ENCODE data around the gene CHIC1. TPM values are rescaled to one million over a fixed set of nuclear protein-coding genes. Genes with fewer than 3 reads are reported as not detected.
"Not testable (repeated sequence)": the region's sequence is repeated elsewhere in the genome, so short reads cannot be mapped to it uniquely, and the experiment has no call there.

Gene CHIC1
- total RNA-seq, 4 donors from 2014 or later: 10.5 to 14.6 (median 11.7) TPM

- Histone ChIP-seq H3K4me1 (no peaks in the 10 kb centered on the region), H3K9me3 (peaks cover 0 to 36% (median 8%) of the 10 kb centered on the region in 4 donors), H3K36me3 (no peaks in the 10 kb centered on the region), H3K27me3 (no peaks in the 10 kb centered on the region), H3K27ac (replicated peaks in 1 of 4) (no peak overlapping the region), H3K4me3 (no peak overlapping the region)
- TF ChIP-seq EP300 (IDR thresholded peaks at IDR 0.05): no peak
- TF ChIP-seq POLR2AphosphoS5 (IDR thresholded peaks at IDR 0.05): no peak
- no peak for TF ChIP-seq CTCF (IDR thresholded peaks at IDR 0.05)
- no peak for TF ChIP-seq POLR2A (IDR thresholded peaks at IDR 0.05; ENCODE audit: low read depth)
- intact Hi-C loops (cut with DNase I): no loop called here
- no peak for DNase-seq (ENCODE audit: extremely low spot score)
Observed at GRCh38 chrX:73647632-73648322, 84.8 kb downstream of the CHIC1 start.

GRCh38 chrX:73661322-73661721, 98.3 kb downstream of the CHIC1 start:
- H3K4me3 ChIP-seq; DNase-seq (ENCODE audit: extremely low spot score); H3K27me3 ChIP-seq; intact Hi-C loops (cut with DNase I); H3K27ac ChIP-seq (replicated peaks in 1 of 4); H3K4me1 ChIP-seq; H3K36me3 ChIP-seq: not testable (repeated sequence)
- 47% methylated on average over 1 of the region's 1 CpG for WGBS
- H3K9me3 ChIP-seq: peaks cover 0 to 24% (median 10%) of the 10 kb centered on the region in 4 donors

- DNase-seq (ENCODE audit: extremely low spot score): no peak
- 56% methylated on average over 4 of the region's 5 CpGs for WGBS
- TF ChIP-seq EP300 (IDR thresholded peaks at IDR 0.05): no peak
- TF ChIP-seq CTCF (IDR thresholded peaks at IDR 0.05): no peak
Observed at GRCh38 chrX:73668779-73669178, 105.8 kb downstream of the CHIC1 start.

GRCh38 chrX:73681408-73681807, 118.4 kb downstream of the CHIC1 start:
- TF ChIP-seq EP300 (IDR thresholded peaks at IDR 0.05) (no peak), POLR2A (IDR thresholded peaks at IDR 0.05; ENCODE audit: low read depth) (no peak), POLR2AphosphoS5 (IDR thresholded peaks at IDR 0.05) (no peak), CTCF (IDR thresholded peaks at IDR 0.05) (no peak)
- H3K9me3 ChIP-seq: peaks cover 0 to 12% (median 0%) of the 10 kb centered on the region in 4 donors
- H3K36me3 ChIP-seq: peaks cover 0 to 4% (median 0%) of the 10 kb centered on the region in 4 donors
- intact Hi-C loops (cut with DNase I): no loop called here
- H3K27ac ChIP-seq (replicated peaks in 1 of 4): no peak overlapping the region
- no peaks in the 10 kb centered on the region for H3K27me3 ChIP-seq
- H3K4me1 ChIP-seq: no peaks in the 10 kb centered on the region
- no peak for DNase-seq (ENCODE audit: extremely low spot score)
- H3K4me3 ChIP-seq: no peak overlapping the region

More at GRCh38 chrX:73668779-73669178, 105.8 kb downstream of the CHIC1 start:
- no peak overlapping the region for H3K4me3 ChIP-seq
- intact Hi-C loops (cut with DNase I): no loop called here
- H3K9me3 ChIP-seq: peaks cover 0 to 18% (median 0%) of the 10 kb centered on the region in 4 donors
- H3K27ac ChIP-seq (replicated peaks in 1 of 4): no peak overlapping the region
- H3K27me3 ChIP-seq: no peaks in the 10 kb centered on the region
- peaks cover 3 to 17% (median 12%) of the 10 kb centered on the region in 4 donors for H3K4me1 ChIP-seq
- H3K36me3 ChIP-seq: no peaks in the 10 kb centered on the region

- TF ChIP-seq POLR2A (IDR thresholded peaks at IDR 0.05; ENCODE audit: low read depth) (no peak), CTCF (IDR thresholded peaks at IDR 0.05) (no peak), EP300 (IDR thresholded peaks at IDR 0.05) (no peak), POLR2AphosphoS5 (IDR thresholded peaks at IDR 0.05) (no peak)
- Histone ChIP-seq H3K4me3 (no peak overlapping the region), H3K36me3 (peaks cover 0 to 4% (median 0%) of the 10 kb centered on the region in 4 donors), H3K27me3 (no peaks in the 10 kb centered on the region), H3K4me1 (no peaks in the 10 kb centered on the region), H3K27ac (replicated peaks in 1 of 4) (no peak overlapping the region), H3K9me3 (no peaks in the 10 kb centered on the region)
- no peak for DNase-seq (ENCODE audit: extremely low spot score)
- 58% methylated on average over 3 of the region's 3 CpGs for WGBS
- intact Hi-C loops (cut with DNase I): no loop called here
Observed at GRCh38 chrX:73683236-73683859, 120.4 kb downstream of the CHIC1 start.

- DNase-seq (ENCODE audit: extremely low spot score); H3K4me1 ChIP-seq; H3K27ac ChIP-seq (replicated peaks in 1 of 4); H3K27me3 ChIP-seq; H3K36me3 ChIP-seq; intact Hi-C loops (cut with DNase I); H3K4me3 ChIP-seq: not testable (repeated sequence)
- WGBS: 94% methylated on average over 1 of the region's 1 CpG
- peaks cover 0 to 46% (median 7%) of the 10 kb centered on the region in 4 donors for H3K9me3 ChIP-seq
Observed at GRCh38 chrX:73707014-73707413, 144.0 kb downstream of the CHIC1 start.
